Measurements from ENCODE around the gene CCDC24. TPM values are rescaled to one million over a fixed set of nuclear protein-coding genes. Genes with fewer than 3 reads are reported as not detected.
A peak's percentile ranks its signal among the peaks of the same experiment; 100 is the strongest.

The CCDC24 gene
- total RNA-seq, 4 donors from 2014 or later, result 3.1 to 10.6 (median 7.0) TPM; not detected in 1

DNA sequence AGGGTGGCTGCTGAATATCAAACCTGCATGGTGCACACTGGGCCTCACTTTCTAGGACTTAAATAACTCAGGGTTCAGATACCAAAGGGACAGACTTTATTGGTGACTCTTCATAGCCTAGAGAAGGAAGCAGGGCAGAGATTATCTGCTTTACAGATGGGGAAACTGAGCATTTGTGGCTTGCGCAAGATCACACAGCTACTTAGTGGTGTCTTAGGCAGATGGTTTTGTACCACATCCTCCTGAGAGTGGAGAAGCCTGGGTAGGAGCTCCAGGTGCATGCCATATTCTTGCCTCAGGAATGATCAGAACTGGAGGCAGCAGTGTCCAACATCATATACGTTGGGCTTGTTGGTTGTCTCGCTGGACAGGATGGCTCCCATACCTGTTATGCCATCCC lies 28.4 kb upstream of the CCDC24 start:
- Histone ChIP-seq H3K27me3 (no peaks in the 10 kb centered on the region), H3K4me3 (no peak overlapping the region), H3K9me3 (no peaks in the 10 kb centered on the region), H3K27ac (no peak overlapping the region), H3K36me3 (no peaks in the 10 kb centered on the region), H3K4me1 (no peaks in the 10 kb centered on the region)
- TF ChIP-seq, protein P1, sequence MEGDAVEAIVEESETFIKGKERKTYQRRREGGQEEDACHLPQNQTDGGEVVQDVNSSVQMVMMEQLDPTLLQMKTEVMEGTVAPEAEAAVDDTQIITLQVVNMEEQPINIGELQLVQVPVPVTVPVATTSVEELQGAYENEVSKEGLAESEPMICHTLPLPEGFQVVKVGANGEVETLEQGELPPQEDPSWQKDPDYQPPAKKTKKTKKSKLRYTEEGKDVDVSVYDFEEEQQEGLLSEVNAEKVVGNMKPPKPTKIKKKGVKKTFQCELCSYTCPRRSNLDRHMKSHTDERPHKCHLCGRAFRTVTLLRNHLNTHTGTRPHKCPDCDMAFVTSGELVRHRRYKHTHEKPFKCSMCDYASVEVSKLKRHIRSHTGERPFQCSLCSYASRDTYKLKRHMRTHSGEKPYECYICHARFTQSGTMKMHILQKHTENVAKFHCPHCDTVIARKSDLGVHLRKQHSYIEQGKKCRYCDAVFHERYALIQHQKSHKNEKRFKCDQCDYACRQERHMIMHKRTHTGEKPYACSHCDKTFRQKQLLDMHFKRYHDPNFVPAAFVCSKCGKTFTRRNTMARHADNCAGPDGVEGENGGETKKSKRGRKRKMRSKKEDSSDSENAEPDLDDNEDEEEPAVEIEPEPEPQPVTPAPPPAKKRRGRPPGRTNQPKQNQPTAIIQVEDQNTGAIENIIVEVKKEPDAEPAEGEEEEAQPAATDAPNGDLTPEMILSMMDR (IDR thresholded peaks at IDR 0.05), result no peak
- TF ChIP-seq POLR2A (IDR thresholded peaks at IDR 0.05), result no peak
- intact Hi-C loops (cut with DNase I; ENCODE audit: low total_unique reads), result no loop called here
- DNase-seq, result no peak

DNA sequence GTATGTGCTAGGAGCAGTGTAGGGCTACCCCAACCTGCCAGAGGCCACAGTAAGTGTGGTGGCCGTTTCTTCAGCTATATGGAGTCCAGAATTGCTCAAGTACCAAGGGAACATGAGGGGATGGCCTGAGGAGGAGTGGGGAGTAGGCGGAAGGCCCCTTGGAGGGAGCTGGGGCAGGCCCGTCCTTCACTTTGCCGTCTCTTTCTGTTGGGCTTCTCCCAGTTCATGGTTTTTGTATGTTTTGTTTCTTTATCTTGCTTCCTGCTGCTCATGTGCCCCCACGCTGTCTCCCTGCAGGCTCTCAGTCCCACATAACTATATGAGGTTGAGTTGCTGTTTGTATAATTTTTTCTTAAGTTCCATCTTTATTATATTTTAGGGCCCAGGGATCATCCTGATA lies 27.5 kb upstream of the CCDC24 start:
- Histone ChIP-seq H3K27me3 (no peaks in the 10 kb centered on the region), H3K4me3 (no peak overlapping the region), H3K27ac (no peak overlapping the region), H3K9me3 (no peaks in the 10 kb centered on the region), H3K4me1 (no peaks in the 10 kb centered on the region), H3K36me3 (no peaks in the 10 kb centered on the region)
- no peak for TF ChIP-seq POLR2A (IDR thresholded peaks at IDR 0.05)
- TF ChIP-seq, protein P1 (IDR thresholded peaks at IDR 0.05), result no peak
- intact Hi-C loops (cut with DNase I; ENCODE audit: low total_unique reads), result no loop called here
- no peak for DNase-seq

DNA sequence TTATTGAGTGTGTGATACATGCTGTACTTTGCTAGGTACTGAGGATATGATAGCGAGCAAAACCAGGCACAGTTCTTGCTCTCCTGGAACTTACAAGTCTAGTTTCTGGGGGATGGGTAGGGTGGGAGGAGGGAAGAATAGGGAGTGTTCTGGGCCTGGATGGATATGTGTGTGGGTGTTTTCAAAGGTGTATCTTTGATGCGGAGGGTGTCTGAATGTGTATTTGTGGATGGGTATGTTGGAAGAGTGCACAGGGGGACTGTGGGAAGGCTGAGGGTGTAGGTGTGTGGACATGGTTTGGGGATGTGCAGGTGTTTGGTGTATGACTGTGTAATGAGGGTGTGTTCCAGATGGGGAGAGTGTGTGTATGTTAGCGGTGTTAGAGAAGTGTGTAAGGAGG lies 26.1 kb upstream of the CCDC24 start:
- Histone ChIP-seq H3K27ac (no peak overlapping the region), H3K4me1 (peaks cover 0 to 4% of the 10 kb centered on the region in 2 donors), H3K36me3 (no peaks in the 10 kb centered on the region), H3K9me3 (no peaks in the 10 kb centered on the region), H3K27me3 (no peaks in the 10 kb centered on the region), H3K4me3 (no peak overlapping the region)
- no peak for TF ChIP-seq POLR2A (IDR thresholded peaks at IDR 0.05)
- TF ChIP-seq, protein P1 (IDR thresholded peaks at IDR 0.05), result no peak
- intact Hi-C loops (cut with DNase I; ENCODE audit: low total_unique reads), result no loop called here
- DNase-seq, result no peak

DNA sequence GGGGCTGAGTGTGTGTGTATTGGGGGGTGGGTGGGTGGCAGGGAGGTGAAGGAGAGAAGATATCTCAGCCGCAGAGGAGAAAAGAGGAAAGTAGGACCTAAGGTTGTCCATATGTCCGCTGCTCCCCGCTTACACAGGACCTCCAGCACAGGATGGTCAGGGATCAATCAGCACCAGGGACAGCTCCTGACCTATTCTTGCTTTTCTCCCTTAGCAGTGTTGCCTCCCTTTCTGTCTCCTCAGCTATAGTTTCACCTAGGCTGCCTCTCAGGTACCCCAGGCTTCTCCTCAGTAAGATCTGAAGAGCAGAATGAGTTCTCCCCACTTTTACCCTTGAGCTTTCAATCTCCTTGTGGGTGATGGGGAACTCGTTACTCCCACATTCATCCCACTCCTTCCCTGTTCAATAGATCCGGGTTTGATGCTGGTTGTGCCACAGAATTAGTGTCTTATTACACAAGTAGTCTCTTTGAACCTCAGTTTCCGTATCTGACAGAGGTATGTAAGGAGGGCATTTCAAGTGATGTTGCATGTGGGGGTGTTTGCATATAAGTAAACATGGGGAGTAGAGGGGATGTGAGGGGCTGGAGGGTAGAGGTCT lies 23.0 kb upstream of the CCDC24 start:
- Histone ChIP-seq H3K4me3 (no peak overlapping the region), H3K27me3 (no peaks in the 10 kb centered on the region), H3K4me1 (peaks cover 0 to 7% of the 10 kb centered on the region in 2 donors), H3K9me3 (no peaks in the 10 kb centered on the region), H3K36me3 (no peaks in the 10 kb centered on the region), H3K27ac (no peak overlapping the region)
- DNase-seq, result no peak
- TF ChIP-seq, protein P1 (IDR thresholded peaks at IDR 0.05), result no peak
- TF ChIP-seq POLR2A (IDR thresholded peaks at IDR 0.05), result no peak
- intact Hi-C loops (cut with DNase I; ENCODE audit: low total_unique reads), result no loop called here

DNA sequence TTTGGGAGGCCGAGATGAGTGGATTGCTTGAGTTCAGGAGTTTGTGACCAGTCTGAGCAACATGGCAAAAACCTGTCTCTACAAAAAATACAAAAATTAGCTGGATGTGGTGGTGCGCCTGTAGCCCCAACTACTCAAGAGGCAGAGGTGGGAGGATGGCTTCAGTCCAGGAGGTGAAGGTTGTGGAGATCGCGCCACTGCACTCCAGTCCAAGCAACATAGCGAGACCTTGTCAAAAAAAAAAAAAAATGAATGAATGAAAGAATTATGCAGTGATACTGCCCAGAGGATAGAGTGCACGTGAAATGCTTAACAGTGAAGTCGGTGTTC lies 22.0 kb upstream of the CCDC24 start:
- intact Hi-C loops (cut with DNase I; ENCODE audit: low total_unique reads), result no loop called here
- no peaks in the 10 kb centered on the region for H3K9me3 ChIP-seq
- H3K27me3 ChIP-seq, result no peaks in the 10 kb centered on the region
- DNase-seq, result no peak
- H3K36me3 ChIP-seq, result no peaks in the 10 kb centered on the region
- peak overlapping the region in 1 of 2 donors; percentile 88 for H3K4me3 ChIP-seq
- TF ChIP-seq, protein P1 (IDR thresholded peaks at IDR 0.05), result no peak
- no peak for TF ChIP-seq POLR2A (IDR thresholded peaks at IDR 0.05)
- H3K27ac ChIP-seq, result no peak overlapping the region
- peaks cover 0 to 7% of the 10 kb centered on the region in 2 donors for H3K4me1 ChIP-seq
